ENCODE measurements around the gene CWC15. TPM values are rescaled to one million over a fixed set of nuclear protein-coding genes. Genes with fewer than 3 reads are reported as not detected.

Gene CWC15
- polyA plus RNA-seq, 1 donor (not counting 4 experiments of a cell fraction or from before 2014, with no cell fraction given) = 56.3 TPM

DNA sequence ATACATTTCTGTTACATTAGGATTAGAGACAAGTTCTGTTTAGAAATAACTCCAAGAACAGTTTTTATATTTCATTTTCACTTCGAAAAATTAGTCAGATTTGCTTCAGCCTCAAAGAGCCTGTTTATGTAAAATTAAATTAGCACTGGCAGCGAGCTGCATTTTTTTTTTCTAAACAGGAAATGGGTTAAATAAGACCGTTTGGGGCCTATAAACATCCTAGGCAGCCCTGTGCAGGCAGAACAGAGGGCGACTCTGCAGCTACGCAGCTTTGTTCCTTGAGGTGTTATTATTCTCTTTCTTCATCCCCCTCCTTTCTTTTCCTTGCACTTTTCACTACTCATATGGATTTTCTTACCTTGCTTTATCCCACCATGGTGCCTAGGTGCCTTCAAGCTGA lies 48.7 kb downstream of the CWC15 start:
- no peak overlapping the region for H2AFZ ChIP-seq (ENCODE audit: control insufficient read depth, low read length)
- H3K4me1 ChIP-seq (ENCODE audit: control insufficient read depth, extremely low read depth, insufficient read depth, low read length) = no peaks in the 10 kb centered on the region
- H3K27me3 ChIP-seq (ENCODE audit: control insufficient read depth, extremely low read depth, insufficient read depth, low read length) = no peaks in the 10 kb centered on the region
- no peaks in the 10 kb centered on the region for H3K9me1 ChIP-seq (ENCODE audit: control insufficient read depth, extremely low read depth, insufficient read depth, low read length)
- no peak overlapping the region for H3K27ac ChIP-seq (ENCODE audit: control insufficient read depth, insufficient read depth, low read length)
- FAIRE-seq = no peak
- no peaks in the 10 kb centered on the region for H3K79me2 ChIP-seq (ENCODE audit: control insufficient read depth, insufficient read depth, low read length)
- TF ChIP-seq, protein P1, sequence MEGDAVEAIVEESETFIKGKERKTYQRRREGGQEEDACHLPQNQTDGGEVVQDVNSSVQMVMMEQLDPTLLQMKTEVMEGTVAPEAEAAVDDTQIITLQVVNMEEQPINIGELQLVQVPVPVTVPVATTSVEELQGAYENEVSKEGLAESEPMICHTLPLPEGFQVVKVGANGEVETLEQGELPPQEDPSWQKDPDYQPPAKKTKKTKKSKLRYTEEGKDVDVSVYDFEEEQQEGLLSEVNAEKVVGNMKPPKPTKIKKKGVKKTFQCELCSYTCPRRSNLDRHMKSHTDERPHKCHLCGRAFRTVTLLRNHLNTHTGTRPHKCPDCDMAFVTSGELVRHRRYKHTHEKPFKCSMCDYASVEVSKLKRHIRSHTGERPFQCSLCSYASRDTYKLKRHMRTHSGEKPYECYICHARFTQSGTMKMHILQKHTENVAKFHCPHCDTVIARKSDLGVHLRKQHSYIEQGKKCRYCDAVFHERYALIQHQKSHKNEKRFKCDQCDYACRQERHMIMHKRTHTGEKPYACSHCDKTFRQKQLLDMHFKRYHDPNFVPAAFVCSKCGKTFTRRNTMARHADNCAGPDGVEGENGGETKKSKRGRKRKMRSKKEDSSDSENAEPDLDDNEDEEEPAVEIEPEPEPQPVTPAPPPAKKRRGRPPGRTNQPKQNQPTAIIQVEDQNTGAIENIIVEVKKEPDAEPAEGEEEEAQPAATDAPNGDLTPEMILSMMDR (optimal IDR thresholded peaks at IDR 0.05 in 1 of 3, IDR thresholded peaks at IDR 0.05 in 1 of 3, conservative IDR thresholded peaks at IDR 0.05 in 1 of 3; ENCODE audit: extremely low read depth in 1 of 3, insufficient read depth in 2 of 3, low read length in 3 of 3) = no peak
- TF ChIP-seq EZH2 (IDR thresholded peaks at IDR 0.05; ENCODE audit: low read length) = no peak
- H3K9me3 ChIP-seq (ENCODE audit: control insufficient read depth, low read depth, low read length) = no peaks in the 10 kb centered on the region
- no peak for DNase-seq (ENCODE audit: low read depth, low spot score)
- H3K4me2 ChIP-seq (ENCODE audit: control insufficient read depth, extremely low read depth, insufficient read depth, low read depth, low read length) = no peak overlapping the region
- dilution Hi-C loops (cut with MboI; ENCODE audit: extremely low pct_ligation_motif_present, low sequenced_read_pairs) = no loop called here
- H3K36me3 ChIP-seq (ENCODE audit: control insufficient read depth in 2 of 2, extremely low read depth in 1 of 2, insufficient read depth in 2 of 2, low read length in 2 of 2) = no peaks in the 10 kb centered on the region
- no peak overlapping the region for H3K9ac ChIP-seq (ENCODE audit: control insufficient read depth, extremely low read depth, insufficient read depth, low read length)
- H3K4me3 ChIP-seq (ENCODE audit: control insufficient read depth in 2 of 3, extremely low read depth in 1 of 3, insufficient read depth in 2 of 3, low read depth in 1 of 3, low read length in 3 of 3) = no peak overlapping the region
- no peaks in the 10 kb centered on the region for H4K20me1 ChIP-seq (ENCODE audit: control insufficient read depth, extremely low read depth, insufficient read depth, low read length)

DNA sequence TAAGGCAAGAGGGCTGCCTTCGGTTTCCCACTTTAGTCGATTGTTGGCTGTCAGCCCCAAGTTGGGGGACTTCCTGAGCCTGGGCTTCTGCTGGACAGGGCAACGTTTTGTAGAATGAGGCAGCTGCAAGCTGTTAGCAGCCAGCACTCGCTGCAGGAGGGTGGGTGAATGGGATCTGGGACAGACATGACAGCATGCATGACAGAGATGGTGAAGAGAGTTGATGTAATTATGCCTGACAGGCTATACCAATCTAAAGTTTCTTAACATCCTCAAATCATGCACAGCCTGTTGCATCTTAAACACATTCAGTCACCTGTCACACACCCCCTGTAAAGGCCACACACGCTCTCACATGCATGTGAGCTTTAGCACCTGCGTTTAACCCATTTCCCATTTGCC lies 49.2 kb downstream of the CWC15 start:
- Histone ChIP-seq H3K9ac (ENCODE audit: control insufficient read depth, extremely low read depth, insufficient read depth, low read length) (no peak overlapping the region), H3K4me1 (ENCODE audit: control insufficient read depth, extremely low read depth, insufficient read depth, low read length) (no peaks in the 10 kb centered on the region), H3K27ac (ENCODE audit: control insufficient read depth, insufficient read depth, low read length) (no peak overlapping the region), H3K79me2 (ENCODE audit: control insufficient read depth, insufficient read depth, low read length) (no peaks in the 10 kb centered on the region), H3K27me3 (ENCODE audit: control insufficient read depth, extremely low read depth, insufficient read depth, low read length) (no peaks in the 10 kb centered on the region), H2AFZ (ENCODE audit: control insufficient read depth, low read length) (no peak overlapping the region), H3K36me3 (ENCODE audit: control insufficient read depth in 2 of 2, extremely low read depth in 1 of 2, insufficient read depth in 2 of 2, low read length in 2 of 2) (no peaks in the 10 kb centered on the region), H3K9me3 (ENCODE audit: control insufficient read depth, low read depth, low read length) (no peaks in the 10 kb centered on the region), H3K4me2 (ENCODE audit: control insufficient read depth, extremely low read depth, insufficient read depth, low read depth, low read length) (no peak overlapping the region), H3K4me3 (ENCODE audit: control insufficient read depth in 2 of 3, extremely low read depth in 1 of 3, insufficient read depth in 2 of 3, low read depth in 1 of 3, low read length in 3 of 3) (no peak overlapping the region), H3K9me1 (ENCODE audit: control insufficient read depth, extremely low read depth, insufficient read depth, low read length) (no peaks in the 10 kb centered on the region), H4K20me1 (ENCODE audit: control insufficient read depth, extremely low read depth, insufficient read depth, low read length) (no peaks in the 10 kb centered on the region)
- no peak for TF ChIP-seq EZH2 (IDR thresholded peaks at IDR 0.05; ENCODE audit: low read length)
- TF ChIP-seq, protein P1 (optimal IDR thresholded peaks at IDR 0.05 in 1 of 3, IDR thresholded peaks at IDR 0.05 in 1 of 3, conservative IDR thresholded peaks at IDR 0.05 in 1 of 3; ENCODE audit: extremely low read depth in 1 of 3, insufficient read depth in 2 of 3, low read length in 3 of 3) = no peak
- FAIRE-seq (no peak), DNase-seq (ENCODE audit: low read depth, low spot score) (no peak)
- dilution Hi-C loops (cut with MboI; ENCODE audit: extremely low pct_ligation_motif_present, low sequenced_read_pairs) = no loop called here
